ENCODE data around the gene PTK7. TPM values are rescaled to one million over a fixed set of nuclear protein-coding genes. Genes with fewer than 3 reads are reported as not detected.
"Not testable (repeated sequence)": the region's sequence is repeated elsewhere in the genome, so short reads cannot be mapped to it uniquely, and the experiment has no call there.

The PTK7 gene
- total RNA-seq, 2 experiments from 2014 or later: 0.33 to 0.85 TPM

- H3K4me3 Mint-ChIP-seq; H3K4me1 Mint-ChIP-seq; DNase-seq; ATAC-seq; H3K27ac Mint-ChIP-seq; H3K36me3 Mint-ChIP-seq; H3K9me3 Mint-ChIP-seq (ENCODE audit: low read depth): not testable (repeated sequence)
- H3K27me3 Mint-ChIP-seq: peaks cover 42% of the 10 kb centered on the region
- CTCF ChIA-PET: interaction anchor here (1.6 kb wide), 1 partner anchor 62 kb away, joined by 5 read pairs; no protein-coding TSS in a partner anchor
These were observed 5.8 kb downstream of the PTK7 start for GRCh38 chr6:43081922-43082321.

GRCh38 chr6:43082806-43083655 lies 6.9 kb downstream of the PTK7 start:
- ATAC-seq (no peak), DNase-seq (no peak)
- Mint-ChIP-seq H3K9me3 (ENCODE audit: low read depth) (no peaks in the 10 kb centered on the region), H3K27ac (no peak overlapping the region), H3K4me1 (peaks cover 5% of the 10 kb centered on the region), H3K27me3 (peaks cover 31% of the 10 kb centered on the region), H3K4me3 (no peak overlapping the region), H3K36me3 (no peaks in the 10 kb centered on the region)
- CTCF ChIA-PET: interaction anchor here (1.0 kb wide), 1 partner anchor 10 kb away, joined by 3 read pairs; no protein-coding TSS in a partner anchor

DNA sequence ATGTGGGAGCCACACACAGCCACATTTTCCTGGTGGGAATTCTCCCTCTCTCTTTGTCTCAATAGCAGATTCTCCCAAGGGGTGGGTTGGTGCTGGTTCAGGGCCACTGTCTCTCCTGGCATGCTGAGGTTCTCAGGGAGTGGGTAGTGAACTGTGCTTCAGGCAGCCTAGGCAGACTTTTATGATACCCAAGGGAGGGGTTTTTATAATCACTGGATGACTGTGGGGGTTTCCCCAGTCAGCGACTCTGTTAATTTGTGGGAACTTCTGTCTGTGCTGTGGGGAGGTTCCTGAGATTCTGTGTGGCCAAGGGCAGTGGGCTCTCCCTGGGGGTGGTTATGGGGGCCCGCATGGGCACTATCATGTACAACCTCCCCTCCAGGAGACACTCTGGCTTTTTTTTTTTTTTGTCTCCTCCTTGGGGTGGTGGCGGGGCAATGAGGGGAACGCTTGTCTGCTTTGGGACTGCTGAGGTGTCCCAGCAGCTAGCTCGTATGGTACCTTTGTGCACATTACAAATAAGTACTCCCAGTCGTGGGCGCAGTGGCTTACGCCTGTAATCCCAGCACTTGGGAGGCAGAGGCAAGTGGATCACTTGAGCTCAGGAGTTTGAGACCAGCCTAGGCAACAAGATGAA lies 10.0 kb downstream of the PTK7 start:
- CTCF ChIA-PET: no interaction called here
- Mint-ChIP-seq H3K9me3 (ENCODE audit: low read depth) (no peaks in the 10 kb centered on the region), H3K27ac (no peak overlapping the region), H3K27me3 (peaks cover 18% of the 10 kb centered on the region), H3K36me3 (no peaks in the 10 kb centered on the region), H3K4me3 (no peak overlapping the region), H3K4me1 (peaks cover 5% of the 10 kb centered on the region)
- DNase-seq (no peak), ATAC-seq (peak; percentile 58)

DNA sequence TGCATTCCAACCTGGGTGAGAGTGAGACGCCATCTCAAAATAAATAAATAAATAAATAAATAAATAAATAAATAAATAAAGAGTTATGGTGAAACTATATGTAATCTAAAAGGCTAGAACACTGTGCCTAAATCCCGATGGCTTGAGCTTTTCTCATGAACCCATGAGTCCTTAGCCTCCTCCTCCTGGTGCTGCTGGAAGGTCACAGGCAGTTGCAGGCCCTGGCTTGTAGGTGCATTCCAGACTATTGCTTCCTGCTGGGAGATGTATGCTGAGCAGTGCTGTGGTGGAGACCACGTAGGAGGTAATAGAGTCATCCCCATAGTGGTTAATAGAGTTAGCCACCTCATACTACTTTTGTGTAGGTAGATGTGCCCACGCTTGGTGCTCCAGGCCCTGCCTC lies 12.5 kb downstream of the PTK7 start:
- CTCF ChIA-PET: no interaction called here
- Mint-ChIP-seq H3K27ac (no peak overlapping the region), H3K9me3 (ENCODE audit: low read depth) (no peaks in the 10 kb centered on the region), H3K36me3 (no peaks in the 10 kb centered on the region), H3K27me3 (peaks cover 10% of the 10 kb centered on the region), H3K4me1 (peaks cover 16% of the 10 kb centered on the region), H3K4me3 (no peak overlapping the region)
- ATAC-seq (no peak), DNase-seq (no peak)

DNA sequence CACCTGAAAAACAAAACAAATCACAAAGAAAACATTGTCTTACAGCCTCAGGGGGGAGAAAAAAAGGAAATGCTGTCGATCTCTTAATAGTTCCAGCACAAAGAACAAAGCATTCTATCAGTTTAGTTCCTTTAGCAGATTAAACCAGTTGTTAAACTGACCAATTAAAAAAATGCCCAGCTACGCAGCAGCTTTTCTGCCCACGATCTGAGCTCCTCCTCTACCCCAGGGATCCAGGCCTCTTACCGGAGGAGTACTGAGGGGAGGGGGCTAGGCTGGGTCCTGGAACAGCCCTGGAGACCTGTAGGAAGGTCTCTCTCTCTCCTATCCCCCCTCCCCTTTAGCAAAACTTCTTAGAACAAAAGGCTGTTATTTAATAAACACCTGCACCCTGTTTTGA lies 13.4 kb downstream of the PTK7 start:
- ATAC-seq (no peak), DNase-seq (no peak)
- H3K27me3 Mint-ChIP-seq: peaks cover 6% of the 10 kb centered on the region
- no peaks in the 10 kb centered on the region for H3K36me3 Mint-ChIP-seq
- no peaks in the 10 kb centered on the region for H3K9me3 Mint-ChIP-seq (ENCODE audit: low read depth)
- H3K4me3 Mint-ChIP-seq: no peak overlapping the region
- peaks cover 21% of the 10 kb centered on the region for H3K4me1 Mint-ChIP-seq
- CTCF ChIA-PET: no interaction called here
- no peak overlapping the region for H3K27ac Mint-ChIP-seq

- CTCF ChIA-PET: no interaction called here
- no peak overlapping the region for H3K27ac Mint-ChIP-seq
- no peaks in the 10 kb centered on the region for H3K36me3 Mint-ChIP-seq
- DNase-seq (no peak), ATAC-seq (no peak)
- peaks cover 21% of the 10 kb centered on the region for H3K4me1 Mint-ChIP-seq
- H3K9me3 Mint-ChIP-seq (ENCODE audit: low read depth): no peaks in the 10 kb centered on the region
- no peak overlapping the region for H3K4me3 Mint-ChIP-seq
- H3K27me3 Mint-ChIP-seq: peaks cover 3% of the 10 kb centered on the region
These were observed 13.9 kb downstream of the PTK7 start for GRCh38 chr6:43089874-43090558.

DNA sequence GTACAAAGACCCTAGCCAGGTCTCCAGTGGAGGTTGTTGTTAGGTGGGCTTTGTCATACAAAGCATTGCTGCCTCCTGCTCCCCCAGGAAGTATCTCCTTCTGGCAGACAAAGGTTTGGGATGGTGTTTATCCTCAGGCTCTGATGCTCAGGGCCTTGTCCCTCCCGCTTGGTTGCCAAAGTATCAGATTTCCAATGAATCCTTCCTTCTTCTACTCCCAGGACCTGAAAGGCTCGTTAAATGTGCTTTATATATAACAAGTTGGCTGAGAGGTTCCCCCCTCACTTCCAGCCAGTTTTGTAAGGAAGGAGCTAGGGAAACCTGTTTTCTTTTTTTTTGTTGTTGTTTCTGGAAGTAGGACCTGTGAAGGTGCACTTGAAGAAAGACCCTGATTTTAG lies 14.4 kb downstream of the PTK7 start:
- no peak overlapping the region for H3K4me3 Mint-ChIP-seq
- H3K27ac Mint-ChIP-seq: no peak overlapping the region
- DNase-seq (no peak), ATAC-seq (no peak)
- peaks cover 21% of the 10 kb centered on the region for H3K4me1 Mint-ChIP-seq
- no peaks in the 10 kb centered on the region for H3K9me3 Mint-ChIP-seq (ENCODE audit: low read depth)
- peaks cover 3% of the 10 kb centered on the region for H3K27me3 Mint-ChIP-seq
- no peaks in the 10 kb centered on the region for H3K36me3 Mint-ChIP-seq
- CTCF ChIA-PET: no interaction called here

GRCh38 chr6:43091020-43091419 lies 14.9 kb downstream of the PTK7 start:
- CTCF ChIA-PET: no interaction called here
- H3K36me3 Mint-ChIP-seq: no peaks in the 10 kb centered on the region
- no peak for DNase-seq
- H3K27me3 Mint-ChIP-seq: peaks cover 1% of the 10 kb centered on the region
- ATAC-seq: no peak
- H3K27ac Mint-ChIP-seq: no peak overlapping the region
- no peak overlapping the region for H3K4me3 Mint-ChIP-seq
- H3K4me1 Mint-ChIP-seq: peaks cover 19% of the 10 kb centered on the region
- H3K9me3 Mint-ChIP-seq (ENCODE audit: low read depth): no peaks in the 10 kb centered on the region

GRCh38 chr6:43091436-43091991 lies 15.4 kb downstream of the PTK7 start:
- Mint-ChIP-seq H3K9me3 (ENCODE audit: low read depth) (no peaks in the 10 kb centered on the region), H3K27ac (no peak overlapping the region)
- ATAC-seq: no peak

DNA sequence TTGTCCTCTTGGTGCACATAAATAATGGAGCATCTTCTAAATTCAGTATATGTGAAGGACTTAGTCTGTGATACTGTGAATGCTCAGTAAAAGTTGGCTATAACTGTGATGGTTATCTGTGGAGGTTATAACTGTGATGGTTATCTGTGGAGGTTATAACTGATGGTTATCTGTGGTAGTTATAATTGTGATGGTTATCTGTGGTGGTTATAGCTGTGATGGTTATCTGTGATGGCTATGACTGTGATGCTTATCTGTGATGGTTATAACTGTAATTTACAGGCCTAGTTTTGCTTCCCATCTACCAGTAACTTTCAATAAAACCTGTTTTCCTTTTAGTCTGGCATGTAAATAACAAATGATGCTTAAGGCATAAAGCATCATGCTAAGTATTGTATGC lies 16.5 kb downstream of the PTK7 start:
- H3K36me3 Mint-ChIP-seq: no peaks in the 10 kb centered on the region
- CTCF ChIA-PET: interaction anchor here (1.1 to 1.2 kb wide), 2 partner anchors 10 to 192 kb away, joined by 3 read pairs; no protein-coding TSS in a partner anchor
- H3K27me3 Mint-ChIP-seq: no peaks in the 10 kb centered on the region
- DNase-seq: no peak
- peaks cover 16% of the 10 kb centered on the region for H3K4me1 Mint-ChIP-seq
- H3K9me3 Mint-ChIP-seq (ENCODE audit: low read depth): no peaks in the 10 kb centered on the region
- no peak overlapping the region for H3K27ac Mint-ChIP-seq
- ATAC-seq: peak; percentile 46
- no peak overlapping the region for H3K4me3 Mint-ChIP-seq

More at GRCh38 chr6:43091436-43091991, 15.4 kb downstream of the PTK7 start:
- Mint-ChIP-seq H3K4me1 (peaks cover 16% of the 10 kb centered on the region), H3K27me3 (no peaks in the 10 kb centered on the region), H3K4me3 (no peak overlapping the region), H3K36me3 (no peaks in the 10 kb centered on the region)
- DNase-seq: no peak
- CTCF ChIA-PET: no interaction called here

- Mint-ChIP-seq H3K27me3 (no peaks in the 10 kb centered on the region), H3K4me1 (peaks cover 16% of the 10 kb centered on the region), H3K27ac (no peak overlapping the region), H3K36me3 (no peaks in the 10 kb centered on the region), H3K9me3 (ENCODE audit: low read depth) (no peaks in the 10 kb centered on the region), H3K4me3 (no peak overlapping the region)
- CTCF ChIA-PET: interaction anchor here (1.1 to 1.2 kb wide), 2 partner anchors 11 to 193 kb away, joined by 3 read pairs; no protein-coding TSS in a partner anchor
- DNase-seq (no peak), ATAC-seq (peak; percentile 23)
These were observed 17.5 kb downstream of the PTK7 start for GRCh38 chr6:43093436-43094289.

GRCh38 chr6:43095939-43096338 lies 19.8 kb downstream of the PTK7 start:
- no peak overlapping the region for H3K27ac Mint-ChIP-seq

More at GRCh38 chr6:43095939-43096338, 19.8 kb downstream of the PTK7 start:
- ATAC-seq (no peak), DNase-seq (no peak)
- Mint-ChIP-seq H3K4me1 (peaks cover 16% of the 10 kb centered on the region), H3K36me3 (no peaks in the 10 kb centered on the region), H3K4me3 (no peak overlapping the region), H3K9me3 (ENCODE audit: low read depth) (no peaks in the 10 kb centered on the region), H3K27me3 (no peaks in the 10 kb centered on the region)
- CTCF ChIA-PET: interaction anchor here (2.0 kb wide), 1 partner anchor 48 kb away, joined by 10 read pairs; no protein-coding TSS in a partner anchor
